Trophoblast cell (in vitro differentiated cells and primary cell): ENCODE data around the gene PIPOX.
A peak's percentile ranks its signal among the peaks of the same experiment; 100 is the strongest.

Source experiments
- DNase-seq, 2 donors: peaks; one replicate each; pipeline ENCODE4 v3.0.0-alpha.2; 2016
- H2AFZ ChIP-seq: 2 replicates; pipeline ENCODE4 v1.6.1; 2013; ENCODE audit warnings: low read length, moderate library complexity, mild to moderate bottlenecking; ENCODE audit not compliant: insufficient read depth, poor library complexity
- H2AK5ac ChIP-seq: 2 replicates; pipeline ENCODE4 v1.6.1; 2013; ENCODE audit warnings: mild to moderate bottlenecking, low read length
- H2BK120ac ChIP-seq: 2 replicates; pipeline ENCODE4 v1.6.1; 2013; ENCODE audit warnings: low read length, mild to moderate bottlenecking, moderate library complexity; ENCODE audit not compliant: insufficient read depth, poor library complexity
- H2BK12ac ChIP-seq: 2 replicates; pipeline ENCODE4 v1.6.1; 2013; ENCODE audit warnings: mild to moderate bottlenecking, low read length, moderate library complexity
- H2BK5ac ChIP-seq: 2 replicates; pipeline ENCODE4 v1.6.1; 2013; ENCODE audit warnings: low read length, low read depth, moderate library complexity, mild to moderate bottlenecking; ENCODE audit not compliant: poor library complexity
- H3K14ac ChIP-seq: 2 replicates; pipeline ENCODE4 v1.6.1; 2013; ENCODE audit warnings: mild to moderate bottlenecking, low read length
- H3K18ac ChIP-seq: 2 replicates; pipeline ENCODE4 v1.6.1; 2013; ENCODE audit warnings: mild to moderate bottlenecking, low read length
- H3K23ac ChIP-seq: 2 replicates; pipeline ENCODE4 v1.6.1; 2013; ENCODE audit warnings: low read length
- H3K27ac ChIP-seq: 2 replicates; pipeline ENCODE4 v1.5.1; 2013; ENCODE audit warnings: low read depth, mild to moderate bottlenecking, inconsistent platforms, low read length, moderate library complexity
- H3K27me3 ChIP-seq: 2 replicates; pipeline ENCODE4 v1.6.1; 2013; ENCODE audit warnings: inconsistent platforms, mild to moderate bottlenecking, low read length, moderate library complexity; ENCODE audit not compliant: insufficient read depth
- H3K36me3 ChIP-seq, 2 experiments: 1 replicate in 1 of 2; 2 replicates in 1 of 2; pipeline ENCODE4 v1.6.1; 2013; ENCODE audit warnings: low read length in 2 of 2, mild to moderate bottlenecking in 2 of 2, moderate library complexity in 1 of 2; ENCODE audit not compliant: insufficient read depth in 2 of 2, control insufficient read depth in 1 of 2
- H3K4ac ChIP-seq: 2 replicates; pipeline ENCODE4 v1.6.1; 2013; ENCODE audit warnings: low read depth, mild to moderate bottlenecking, low read length, moderate library complexity
- H3K4me1 ChIP-seq, 2 experiments: 1 replicate in 1 of 2; 2 replicates in 1 of 2; pipeline ENCODE4 v1.6.1; 2013; ENCODE audit warnings: low read length in 2 of 2, mild to moderate bottlenecking in 2 of 2, moderate library complexity in 1 of 2; ENCODE audit not compliant: insufficient read depth in 2 of 2, control insufficient read depth in 1 of 2
- H3K4me2 ChIP-seq: 2 replicates; pipeline ENCODE4 v1.6.1; 2013; ENCODE audit warnings: inconsistent platforms, mild to moderate bottlenecking, low read length, moderate library complexity
- H3K4me3 ChIP-seq: 2 replicates; pipeline ENCODE4 v1.5.1; 2013; ENCODE audit warnings: mild to moderate bottlenecking, low read depth, low read length, inconsistent platforms
- H3K79me1 ChIP-seq: one replicate; pipeline ENCODE4 v1.6.1; 2013; ENCODE audit warnings: low read length
- H3K79me2 ChIP-seq: 2 replicates; pipeline ENCODE4 v1.6.1; 2013; ENCODE audit warnings: low read length, mild to moderate bottlenecking; ENCODE audit not compliant: control insufficient read depth, insufficient read depth, poor library complexity
- H3K9ac ChIP-seq: 2 replicates; pipeline ENCODE4 v1.6.1; 2013; ENCODE audit warnings: mild to moderate bottlenecking, low read length
- H3K9me3 ChIP-seq: 2 replicates; pipeline ENCODE4 v1.6.1; 2013; ENCODE audit warnings: low read depth, mild to moderate bottlenecking, control low read depth, inconsistent platforms, low read length; ENCODE audit not compliant: insufficient read depth
- H4K12ac ChIP-seq: 2 replicates; pipeline ENCODE4 v1.6.1; 2013; ENCODE audit warnings: low read depth, mild to moderate bottlenecking, low read length, moderate library complexity
- H4K8ac ChIP-seq: 2 replicates; pipeline ENCODE4 v1.6.1; 2013; ENCODE audit warnings: low read depth, mild to moderate bottlenecking, low read length, moderate library complexity
- H4K91ac ChIP-seq: one replicate; pipeline ENCODE4 v1.6.1; 2013; ENCODE audit warnings: low read depth, mild to moderate bottlenecking, low read length, moderate library complexity
- WGBS: extraction: QIAGEN DNeasy Blood & Tissue Kit; methylation state at CpG from one replicate; pipeline ENCODE4 v1.1.7; 2013; ENCODE audit warnings: missing lambda C conversion rate; ENCODE audit not compliant: insufficient read length, insufficient coverage; ENCODE audit errors: extremely low coverage; 5-methylcytosine and 5-hydroxymethylcytosine counted together

PIPOX gene

GRCh38 chr17:29049541-29050145 is 6.7 kb downstream of the PIPOX start:
- no peak overlapping the region for H2AK5ac ChIP-seq
- no peak overlapping the region for H2BK12ac ChIP-seq
- no peaks in the 10 kb centered on the region for H3K9me3 ChIP-seq
- peaks cover 9 to 14% of the 10 kb centered on the region in 2 experiments for H3K4me1 ChIP-seq
- H2BK5ac ChIP-seq = no peak overlapping the region
- H3K23ac ChIP-seq = no peak overlapping the region
- H3K4me3 ChIP-seq = no peak overlapping the region
- no peak overlapping the region for H3K4me2 ChIP-seq
- no peak overlapping the region for H4K12ac ChIP-seq
- H3K27me3 ChIP-seq = no peaks in the 10 kb centered on the region
- H3K9ac ChIP-seq = no peak overlapping the region
- no peak overlapping the region for H2AFZ ChIP-seq
- no peak overlapping the region for H3K4ac ChIP-seq
- no peak overlapping the region for H3K14ac ChIP-seq
- no peak overlapping the region for H3K18ac ChIP-seq
- no peaks in the 10 kb centered on the region for H3K36me3 ChIP-seq
- no peaks in the 10 kb centered on the region for H3K79me2 ChIP-seq
- no peak overlapping the region for H3K27ac ChIP-seq
- no peaks in the 10 kb centered on the region for H3K79me1 ChIP-seq
- no peak overlapping the region for H2BK120ac ChIP-seq
- DNase-seq = peak; percentile 91 to 98
- WGBS = no CpG with 5 or more reads among the region's 11 CpGs
- no peak overlapping the region for H4K91ac ChIP-seq
- no peak overlapping the region for H4K8ac ChIP-seq

- no peak overlapping the region for H3K4ac ChIP-seq
- no peak overlapping the region for H2BK120ac ChIP-seq
- no peaks in the 10 kb centered on the region for H3K79me2 ChIP-seq
- no peak overlapping the region for H3K4me2 ChIP-seq
- H4K91ac ChIP-seq = no peak overlapping the region
- H3K9ac ChIP-seq = no peak overlapping the region
- H2BK12ac ChIP-seq = no peak overlapping the region
- H3K9me3 ChIP-seq = no peaks in the 10 kb centered on the region
- H3K79me1 ChIP-seq = no peaks in the 10 kb centered on the region
- H2AFZ ChIP-seq = no peak overlapping the region
- H3K18ac ChIP-seq = no peak overlapping the region
- no peak overlapping the region for H3K23ac ChIP-seq
- WGBS = no CpG with 5 or more reads among the region's 5 CpGs
- H4K12ac ChIP-seq = no peak overlapping the region
- H4K8ac ChIP-seq = no peak overlapping the region
- H2BK5ac ChIP-seq = no peak overlapping the region
- H3K4me3 ChIP-seq = no peak overlapping the region
- H3K4me1 ChIP-seq = peaks cover 9 to 14% of the 10 kb centered on the region in 2 experiments
- H3K14ac ChIP-seq = no peak overlapping the region
- H2AK5ac ChIP-seq = no peak overlapping the region
- H3K27me3 ChIP-seq = no peaks in the 10 kb centered on the region
- no peaks in the 10 kb centered on the region for H3K36me3 ChIP-seq
- H3K27ac ChIP-seq = no peak overlapping the region
- DNase-seq = peak; percentile 70 to 76
These were observed 7.2 kb downstream of the PIPOX start for GRCh38 chr17:29050176-29050575.

DNA sequence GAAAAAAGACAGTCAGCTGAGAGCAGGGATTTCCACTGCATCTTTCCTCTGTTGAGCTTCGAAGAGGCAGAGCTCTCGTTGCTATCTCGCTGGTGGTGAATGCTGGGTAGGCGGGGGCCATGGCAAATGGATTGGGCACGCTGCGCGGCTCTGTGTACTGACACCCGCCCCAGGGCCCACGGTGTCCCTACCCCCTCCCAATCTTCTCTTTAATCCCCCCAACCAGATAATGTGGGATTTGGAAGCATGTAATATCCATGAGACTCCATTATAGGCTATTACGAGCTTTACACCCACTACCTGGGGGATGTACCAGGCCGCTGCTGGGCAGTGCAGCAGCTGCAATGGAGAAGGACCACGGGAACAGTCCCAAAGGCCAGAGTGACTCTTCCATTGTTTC is 8.3 kb downstream of the PIPOX start:
- H3K79me1 ChIP-seq = no peaks in the 10 kb centered on the region
- H2BK120ac ChIP-seq = no peak overlapping the region
- H3K18ac ChIP-seq = no peak overlapping the region
- no peaks in the 10 kb centered on the region for H3K36me3 ChIP-seq
- H3K79me2 ChIP-seq = no peaks in the 10 kb centered on the region
- H4K12ac ChIP-seq = no peak overlapping the region
- WGBS = no CpG with 5 or more reads among the region's 12 CpGs
- H3K4me2 ChIP-seq = no peak overlapping the region
- H3K23ac ChIP-seq = no peak overlapping the region
- peaks cover 6 to 14% of the 10 kb centered on the region in 2 experiments for H3K4me1 ChIP-seq
- no peak overlapping the region for H3K27ac ChIP-seq
- no peak overlapping the region for H3K14ac ChIP-seq
- no peak overlapping the region for H3K4ac ChIP-seq
- H3K27me3 ChIP-seq = no peaks in the 10 kb centered on the region
- DNase-seq = no peak
- no peak overlapping the region for H3K4me3 ChIP-seq
- H2BK5ac ChIP-seq = no peak overlapping the region
- no peak overlapping the region for H2AK5ac ChIP-seq
- H3K9me3 ChIP-seq = no peaks in the 10 kb centered on the region
- no peak overlapping the region for H2BK12ac ChIP-seq
- no peak overlapping the region for H4K8ac ChIP-seq
- no peak overlapping the region for H4K91ac ChIP-seq
- H3K9ac ChIP-seq = no peak overlapping the region
- no peak overlapping the region for H2AFZ ChIP-seq

DNA sequence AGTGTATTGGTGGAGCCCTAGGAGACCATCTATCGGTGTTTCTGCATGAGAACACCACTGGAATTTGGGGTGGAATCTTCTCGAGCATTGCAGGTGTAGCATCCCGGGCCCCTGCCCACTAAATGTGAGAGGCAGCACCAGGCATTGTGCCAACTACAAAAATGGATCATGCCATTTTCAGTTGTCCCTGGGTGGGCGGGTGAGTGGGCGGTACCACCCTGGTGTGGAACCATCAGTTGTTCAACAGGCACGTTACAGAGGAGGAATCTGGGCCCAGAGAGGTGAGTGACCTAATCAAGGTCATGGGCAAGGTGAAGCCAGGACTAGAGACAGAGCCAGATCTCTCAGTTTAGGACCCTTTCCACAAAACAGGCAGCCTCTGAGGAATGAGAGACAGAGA is 8.8 kb downstream of the PIPOX start:
- H3K27ac ChIP-seq = no peak overlapping the region
- H2BK12ac ChIP-seq = no peak overlapping the region
- H3K23ac ChIP-seq = no peak overlapping the region
- no peak overlapping the region for H3K4me3 ChIP-seq
- H4K8ac ChIP-seq = no peak overlapping the region
- no peaks in the 10 kb centered on the region for H3K27me3 ChIP-seq
- H2AFZ ChIP-seq = no peak overlapping the region
- H3K79me1 ChIP-seq = no peaks in the 10 kb centered on the region
- no peak overlapping the region for H3K4ac ChIP-seq
- no CpG with 5 or more reads among the region's 6 CpGs for WGBS
- H2BK120ac ChIP-seq = no peak overlapping the region
- no peaks in the 10 kb centered on the region for H3K9me3 ChIP-seq
- no peak overlapping the region for H4K12ac ChIP-seq
- H3K4me2 ChIP-seq = no peak overlapping the region
- no peak overlapping the region for H3K18ac ChIP-seq
- no peak for DNase-seq
- H3K4me1 ChIP-seq = peaks cover 6 to 12% of the 10 kb centered on the region in 2 experiments
- no peaks in the 10 kb centered on the region for H3K36me3 ChIP-seq
- no peak overlapping the region for H2AK5ac ChIP-seq
- H3K9ac ChIP-seq = no peak overlapping the region
- no peak overlapping the region for H2BK5ac ChIP-seq
- no peaks in the 10 kb centered on the region for H3K79me2 ChIP-seq
- H4K91ac ChIP-seq = no peak overlapping the region
- no peak overlapping the region for H3K14ac ChIP-seq
